ENCODE measurements around the gene TEX38.

- TF ChIP-seq CTCF (IDR thresholded peaks at IDR 0.05) (no peak), POLR2A (IDR thresholded peaks at IDR 0.05) (no peak)
These were observed 4.9 kb downstream of the TEX38 start for GRCh38 chr1:46676531-46676930.
